HG03045 (cell line): ENCODE data around the gene RACK1.
A peak's percentile ranks its signal among the peaks of the same experiment; 100 is the strongest.

ENCODE experiments used
- ATAC-seq: cut with Tn5 transposase; IDR thresholded peaks from one replicate; pipeline ENCODE4 v1.9.1; 2021; ENCODE audit warnings: mild to moderate bottlenecking, moderate library complexity; ENCODE audit not compliant: unreplicated experiment

RACK1 gene

DNA sequence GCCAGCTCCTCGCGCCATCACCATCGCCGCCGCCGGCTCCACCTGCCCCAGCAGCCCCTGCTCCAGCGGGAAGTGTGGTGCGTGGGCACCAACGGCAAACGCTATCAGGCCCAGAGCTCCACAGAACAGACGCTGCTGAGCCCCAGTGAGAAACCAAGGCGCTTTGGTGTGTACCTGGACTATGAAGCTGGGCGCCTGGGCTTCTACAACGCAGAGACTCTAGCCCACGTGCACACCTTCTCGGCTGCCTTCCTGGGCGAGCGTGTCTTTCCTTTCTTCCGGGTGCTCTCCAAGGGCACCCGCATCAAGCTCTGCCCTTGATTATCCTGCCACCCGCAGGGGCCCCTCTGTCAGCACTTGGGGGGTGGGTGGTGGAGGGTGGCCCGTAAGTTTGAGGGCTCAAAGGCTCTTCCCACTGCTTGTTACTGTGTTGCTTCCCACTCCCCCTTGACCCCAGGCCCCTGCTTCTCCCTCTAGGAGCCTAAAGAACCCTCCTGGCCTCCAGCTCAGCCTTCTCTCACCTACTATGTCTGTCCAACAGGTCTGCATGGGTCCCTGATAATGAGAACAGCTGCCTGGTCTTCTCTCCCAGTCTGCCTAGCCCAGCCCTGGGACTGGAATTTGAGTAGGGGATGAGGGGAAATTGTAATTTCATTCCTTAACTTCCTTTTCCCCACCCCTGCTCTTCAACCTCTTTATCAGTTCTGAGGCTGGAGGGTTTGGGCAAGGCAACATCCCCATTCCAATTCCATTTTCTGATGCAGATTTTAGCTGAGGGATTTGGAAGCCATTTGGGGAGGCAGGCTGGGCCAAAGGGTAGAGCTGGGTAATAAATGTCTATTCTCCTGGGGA is 9.0 kb downstream of the RACK1 start:
- ATAC-seq: no peak

DNA sequence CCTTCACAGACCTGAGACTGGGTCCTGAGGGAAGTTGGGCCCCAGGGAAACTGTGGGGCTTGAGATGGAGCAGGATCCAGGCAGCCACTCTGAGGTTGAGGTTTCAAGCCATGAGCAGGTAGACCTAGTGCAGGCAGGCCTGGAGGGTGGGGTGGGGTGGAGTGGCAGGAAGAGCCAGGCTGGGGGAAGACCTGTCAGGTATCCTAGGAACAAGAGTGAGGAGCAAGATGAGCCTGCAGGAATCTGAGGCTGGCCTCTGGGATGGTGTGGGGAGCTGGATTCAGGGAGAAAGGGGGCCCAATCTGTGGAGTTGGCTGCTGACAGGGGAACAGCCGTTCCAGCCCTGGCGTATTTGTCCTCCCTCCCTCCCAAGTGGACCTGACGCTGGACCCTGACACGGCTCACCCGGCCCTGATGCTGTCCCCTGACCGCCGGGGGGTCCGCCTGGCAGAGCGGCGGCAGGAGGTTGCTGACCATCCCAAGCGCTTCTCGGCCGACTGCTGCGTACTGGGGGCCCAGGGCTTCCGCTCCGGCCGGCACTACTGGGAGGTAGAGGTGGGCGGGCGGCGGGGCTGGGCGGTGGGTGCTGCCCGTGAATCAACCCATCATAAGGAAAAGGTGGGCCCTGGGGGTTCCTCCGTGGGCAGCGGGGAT is 9.8 kb downstream of the RACK1 start:
- no peak for ATAC-seq

DNA sequence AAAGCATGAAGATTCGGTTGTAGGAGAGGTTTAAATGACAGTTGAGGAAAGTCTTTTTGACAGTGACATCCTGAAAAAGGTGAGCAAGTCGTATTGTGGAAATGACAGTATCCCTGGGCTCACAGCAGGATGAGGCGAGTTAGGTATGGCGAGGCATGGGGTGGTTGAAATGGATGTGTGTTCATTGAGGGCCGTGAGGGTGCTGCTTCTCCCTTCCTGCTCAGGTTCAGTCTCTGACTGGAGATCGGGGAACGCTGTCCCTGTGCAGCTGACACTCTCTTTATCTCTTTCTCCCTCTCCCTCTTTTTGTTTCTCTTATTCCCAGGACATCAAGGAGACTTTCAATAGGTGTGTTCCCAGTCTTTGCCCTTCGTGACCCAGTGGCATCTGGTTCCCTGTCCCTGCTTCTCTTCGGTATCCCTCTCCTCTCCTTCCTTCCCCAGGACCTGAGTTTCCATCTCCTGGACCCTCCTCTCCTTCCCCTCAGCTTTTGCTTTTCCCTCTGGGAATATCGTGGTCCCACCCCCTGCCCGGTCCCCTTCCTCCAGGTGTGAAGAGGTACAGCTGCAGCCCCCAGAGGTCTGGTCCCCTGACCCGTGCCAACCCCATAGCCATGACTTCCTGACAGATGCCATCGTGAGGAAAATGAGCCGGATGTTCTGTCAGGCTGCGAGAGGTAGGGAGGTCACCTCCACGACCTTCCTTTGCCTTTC is 10.5 kb downstream of the RACK1 start:
- ATAC-seq: no peak

DNA sequence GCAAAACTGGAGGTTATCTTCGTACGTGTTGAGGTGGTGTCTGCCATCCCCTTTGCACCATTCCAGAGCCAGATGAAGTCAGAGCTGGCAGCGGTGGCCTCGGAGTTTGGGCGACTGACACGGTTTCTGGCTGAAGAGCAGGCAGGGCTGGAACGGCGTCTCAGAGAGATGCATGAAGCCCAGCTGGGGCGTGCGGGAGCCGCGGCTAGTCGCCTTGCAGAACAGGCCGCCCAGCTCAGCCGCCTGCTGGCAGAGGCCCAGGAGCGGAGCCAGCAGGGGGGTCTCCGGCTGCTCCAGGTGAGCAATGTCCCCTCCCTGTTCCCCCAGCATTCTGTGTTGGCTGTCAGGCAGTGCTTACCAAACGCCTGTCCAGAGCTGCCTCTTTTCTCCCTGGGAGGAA is 11.1 kb downstream of the RACK1 start:
- ATAC-seq: no peak

DNA sequence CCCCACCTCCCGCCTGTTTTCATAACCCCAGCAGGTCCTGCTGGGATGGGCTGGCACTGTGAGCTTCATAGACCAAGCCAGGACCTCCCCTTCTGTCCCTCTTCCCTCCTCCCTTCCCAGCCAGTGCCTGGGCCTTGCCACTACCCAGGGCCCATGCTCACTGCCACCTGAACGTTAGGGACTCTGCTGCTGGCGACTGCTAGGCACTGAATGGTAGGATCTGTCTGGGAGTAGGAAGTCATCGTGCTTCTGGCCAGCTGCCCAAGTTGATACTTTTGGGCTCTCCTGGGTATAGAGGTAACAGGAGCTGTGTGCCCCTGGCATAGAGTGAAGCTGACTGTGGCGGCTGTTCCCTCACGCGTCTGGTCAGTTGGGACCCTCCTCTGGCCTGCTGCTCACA is 12.3 kb downstream of the RACK1 start:
- ATAC-seq: no peak

DNA sequence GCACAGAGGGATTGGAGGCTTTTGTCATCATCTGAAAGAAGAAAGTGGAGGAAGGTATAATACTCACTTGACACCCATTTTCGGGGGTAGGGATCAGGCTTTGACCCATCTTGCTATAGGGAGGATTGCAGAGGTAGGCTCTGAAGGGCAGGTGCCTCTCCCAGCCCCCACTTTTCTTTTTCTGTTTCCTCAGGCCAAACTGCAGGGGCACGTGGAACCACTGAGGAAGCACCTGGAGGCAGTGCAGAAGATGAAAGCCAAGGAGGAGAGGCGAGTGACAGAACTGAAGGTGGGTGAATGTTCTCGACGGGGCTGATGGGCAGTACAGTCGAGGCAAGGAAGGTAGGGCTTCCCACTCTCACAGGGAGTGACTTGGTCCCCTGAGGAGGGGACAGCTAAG is 13.2 kb downstream of the RACK1 start:
- ATAC-seq: no peak

DNA sequence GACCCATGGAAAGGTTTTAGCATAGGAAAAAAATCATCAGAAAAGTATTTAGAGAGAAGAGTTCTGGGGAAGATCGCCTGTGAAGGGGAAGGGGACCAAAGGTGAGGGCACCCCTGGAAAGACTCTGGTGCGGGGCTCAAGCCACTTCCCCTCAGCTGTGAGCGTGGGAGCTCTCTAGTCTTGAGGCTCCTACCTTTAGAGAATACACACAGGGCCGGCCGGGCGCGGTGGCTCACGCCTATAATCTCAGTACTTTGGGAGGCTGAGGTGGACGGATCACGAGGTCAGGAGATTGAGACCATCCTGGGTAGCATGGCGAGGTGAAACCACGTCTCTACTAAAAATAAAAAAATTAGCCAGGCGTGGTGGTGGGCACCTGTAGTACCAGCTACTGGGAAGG is 13.7 kb downstream of the RACK1 start:
- ATAC-seq: no peak

DNA sequence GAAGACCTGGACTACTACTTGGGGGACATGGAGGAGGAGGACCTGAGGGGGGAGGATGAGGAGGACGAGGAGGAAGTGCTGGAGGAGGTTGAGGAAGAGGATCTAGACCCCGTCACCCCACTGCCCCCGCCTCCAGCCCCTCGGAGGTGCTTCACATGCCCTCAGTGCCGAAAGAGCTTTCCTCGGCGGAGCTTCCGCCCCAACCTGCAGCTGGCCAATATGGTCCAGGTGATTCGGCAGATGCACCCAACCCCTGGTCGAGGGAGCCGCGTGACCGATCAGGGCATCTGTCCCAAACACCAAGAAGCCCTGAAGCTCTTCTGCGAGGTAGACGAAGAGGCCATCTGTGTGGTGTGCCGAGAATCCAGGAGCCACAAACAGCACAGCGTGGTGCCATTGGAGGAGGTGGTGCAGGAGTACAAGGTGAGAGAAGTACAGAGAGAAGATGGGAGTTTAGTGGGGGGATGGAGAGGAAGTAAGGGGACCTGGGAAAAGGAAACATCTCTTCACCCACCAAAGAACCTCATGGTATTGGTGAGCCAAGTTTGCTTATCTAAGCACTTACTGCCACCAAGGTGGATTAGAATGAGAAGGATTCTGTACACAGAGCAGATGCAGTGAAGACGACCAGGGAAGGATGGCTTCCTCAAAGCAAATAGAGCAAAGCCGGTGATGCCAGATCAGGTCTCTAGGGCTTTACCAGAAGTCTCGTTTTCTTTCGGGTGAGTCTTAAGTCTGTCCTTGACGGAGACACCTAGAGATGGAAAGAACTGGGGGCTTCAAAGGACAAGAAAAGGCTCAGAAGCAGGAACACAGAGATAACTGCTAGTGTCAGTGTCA is 19.1 kb downstream of the RACK1 start:
- no peak for ATAC-seq

DNA sequence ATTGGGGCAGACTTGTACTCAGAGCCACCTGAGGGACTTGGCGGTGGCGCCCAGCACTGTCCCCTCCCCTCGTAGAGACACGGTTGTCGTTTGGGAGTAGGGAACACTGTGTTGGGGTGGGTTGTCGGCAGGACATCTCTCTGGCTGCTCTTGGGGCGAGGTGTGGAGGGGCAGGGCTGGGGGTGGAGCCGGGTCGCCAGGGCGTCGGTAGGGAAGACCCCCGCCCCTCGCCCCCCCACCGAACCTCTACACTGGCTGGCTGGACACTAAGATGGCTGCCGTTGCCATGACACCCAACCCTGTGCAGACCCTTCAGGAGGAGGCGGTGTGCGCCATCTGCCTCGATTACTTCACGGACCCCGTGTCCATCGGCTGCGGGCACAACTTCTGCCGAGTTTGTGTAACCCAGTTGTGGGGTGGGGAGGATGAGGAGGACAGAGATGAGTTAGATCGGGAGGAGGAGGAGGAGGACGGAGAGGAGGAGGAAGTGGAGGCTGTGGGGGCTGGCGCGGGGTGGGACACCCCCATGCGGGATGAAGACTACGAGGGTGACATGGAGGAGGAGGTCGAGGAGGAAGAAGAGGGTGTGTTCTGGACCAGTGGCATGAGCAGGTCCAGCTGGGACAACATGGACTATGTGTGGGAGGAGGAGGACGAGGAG is 19.8 kb downstream of the RACK1 start:
- ATAC-seq: no peak

DNA sequence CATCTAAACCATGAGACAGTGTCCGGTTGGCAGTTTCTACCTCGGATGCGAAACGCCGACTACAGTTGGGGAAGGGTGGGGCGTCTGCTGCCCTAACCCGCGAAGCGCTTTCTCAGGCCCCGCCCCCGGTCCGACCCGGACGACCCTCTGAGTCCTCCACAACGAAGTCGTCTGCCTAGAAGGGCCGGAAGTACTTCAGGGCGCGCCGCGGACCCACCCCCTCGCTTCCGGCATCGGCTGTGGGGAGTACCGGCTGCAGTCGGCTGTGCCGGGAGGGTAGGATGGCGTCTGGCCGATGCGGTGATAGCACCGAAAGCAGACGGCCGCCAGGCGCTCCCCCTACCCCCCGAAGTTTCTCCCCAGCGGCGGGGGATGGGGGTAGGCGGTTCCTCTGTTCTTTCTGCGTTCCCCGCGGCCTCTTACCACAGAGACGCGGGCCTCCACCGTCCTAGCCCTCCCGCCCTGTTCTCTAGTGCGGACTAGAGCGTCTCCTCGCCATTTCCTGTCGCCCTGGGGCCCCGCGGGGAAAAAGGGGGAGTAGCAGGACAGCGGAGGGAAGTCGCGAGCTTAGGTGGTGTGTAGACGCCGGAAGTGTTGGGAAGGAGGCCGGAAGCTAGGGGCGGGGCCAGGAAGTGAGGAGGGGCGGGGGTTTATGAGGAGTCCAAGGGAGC is 20.5 kb downstream of the RACK1 start, which contains the start of gene TRIM41:
TRIM41 (plus strand) TSS at position 224 of the 671 bp plus-strand sequence. CDS start 719 bp downstream, outside the sequence.
- peak; percentile 67 for ATAC-seq

DNA sequence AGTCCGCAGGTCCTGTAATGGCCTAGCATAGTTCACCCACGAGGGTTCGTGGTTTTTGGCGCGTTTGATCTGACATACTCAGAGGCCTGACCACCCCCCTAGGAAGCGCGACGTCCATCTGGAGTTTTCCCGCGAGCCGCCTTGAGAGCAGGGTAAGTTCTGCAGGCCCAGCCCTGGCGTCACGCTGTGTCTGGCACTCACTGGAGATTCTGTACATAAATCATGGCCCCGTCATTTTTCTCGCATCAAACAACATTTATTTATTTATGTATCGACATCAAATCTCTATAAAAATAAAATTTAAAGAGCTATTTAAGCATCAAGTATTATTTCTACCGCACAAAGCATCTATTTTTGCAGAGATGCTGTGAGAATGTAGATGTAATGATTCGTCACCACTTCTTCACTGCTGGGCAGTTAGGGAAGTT is 21.1 kb downstream of the RACK1 start:
- ATAC-seq: no peak

DNA sequence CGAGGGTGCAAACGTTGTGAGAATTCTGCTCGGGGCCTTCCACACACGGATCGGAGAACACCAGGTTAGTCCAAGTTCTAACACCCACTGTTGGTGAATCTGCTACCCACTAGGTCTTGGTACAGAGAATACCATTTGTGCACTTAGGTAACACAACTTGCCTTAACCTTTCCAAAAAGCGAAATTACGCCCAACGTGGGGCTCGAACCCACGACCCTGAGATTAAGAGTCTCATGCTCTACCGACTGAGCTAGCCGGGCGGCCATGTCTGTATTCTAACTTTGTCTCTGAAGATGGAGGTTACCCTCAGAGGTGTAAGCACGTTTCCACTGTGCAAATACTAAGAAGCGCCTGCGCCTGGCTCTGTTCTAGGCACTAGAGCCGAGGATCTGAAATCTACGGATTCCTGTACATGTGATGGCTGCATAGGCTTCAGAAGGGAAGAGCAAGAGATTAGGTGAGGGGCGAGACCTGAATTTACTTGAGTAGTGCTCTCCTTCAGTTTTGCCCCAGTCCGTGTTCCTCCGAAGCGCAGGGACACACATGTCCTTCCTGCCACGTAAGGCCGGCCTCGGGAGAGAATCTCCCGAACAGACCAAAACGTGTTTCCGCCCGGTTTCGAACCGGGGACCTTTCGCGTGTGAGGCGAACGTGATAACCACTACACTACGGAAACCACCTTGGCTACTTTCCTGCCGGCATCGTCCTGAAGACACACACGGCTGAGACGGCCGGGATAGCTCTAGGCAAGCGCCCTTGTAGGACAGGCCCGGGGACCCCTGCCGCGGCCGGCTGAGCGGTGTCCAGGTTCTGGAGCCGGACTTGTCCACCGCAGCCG is 21.7 kb downstream of the RACK1 start:
- peak; percentile 30 for ATAC-seq

DNA sequence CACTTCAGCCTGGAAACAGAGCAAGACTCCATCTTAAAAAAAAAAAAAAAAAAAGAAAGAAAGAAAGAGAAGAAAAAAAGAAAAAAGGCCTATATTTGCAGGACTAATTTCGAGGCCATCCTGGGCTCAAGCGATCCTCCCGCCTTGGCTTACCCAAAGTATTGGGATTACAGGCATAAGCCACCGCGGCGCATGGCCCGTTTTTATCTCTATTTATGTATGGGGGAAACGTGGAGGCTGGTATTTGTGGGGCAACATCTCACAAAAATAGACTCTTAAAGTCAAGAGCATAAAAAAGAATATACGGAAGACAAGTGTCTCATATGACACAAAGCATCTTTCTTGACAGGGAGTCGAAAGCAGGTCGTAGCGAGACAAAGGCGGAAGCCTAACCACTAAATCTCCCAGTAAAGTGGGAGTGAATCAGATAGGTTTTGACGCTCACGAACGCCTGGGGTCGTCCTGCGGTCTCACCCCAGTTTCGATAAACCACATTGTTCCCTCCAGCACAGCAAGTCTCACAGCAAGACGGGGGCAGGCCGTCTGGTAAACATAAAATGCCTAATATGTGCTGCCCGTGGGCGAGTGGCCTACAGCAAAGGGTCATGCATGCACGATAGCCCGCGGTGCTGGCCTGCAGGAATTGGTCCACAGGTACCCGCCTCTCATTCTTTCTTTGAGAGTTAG is 22.5 kb downstream of the RACK1 start:
- no peak for ATAC-seq

DNA sequence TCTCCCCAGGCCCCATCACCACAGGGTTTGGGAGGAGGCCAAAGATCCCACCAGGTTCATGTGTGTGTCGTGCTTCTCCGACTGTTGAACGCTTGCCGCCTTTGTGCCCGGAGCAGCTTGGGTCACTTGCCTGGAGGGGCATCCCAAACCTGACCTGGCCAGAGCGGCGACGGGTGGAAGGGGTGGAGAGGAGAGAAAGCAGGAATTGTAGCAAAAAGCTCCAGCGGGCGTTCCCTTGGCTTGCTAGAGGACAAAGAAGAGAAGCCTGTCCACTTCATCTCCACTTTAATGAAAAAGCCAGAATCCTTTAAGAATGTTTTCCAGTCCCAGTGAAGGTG is 23.6 kb downstream of the RACK1 start:
- no peak for ATAC-seq

DNA sequence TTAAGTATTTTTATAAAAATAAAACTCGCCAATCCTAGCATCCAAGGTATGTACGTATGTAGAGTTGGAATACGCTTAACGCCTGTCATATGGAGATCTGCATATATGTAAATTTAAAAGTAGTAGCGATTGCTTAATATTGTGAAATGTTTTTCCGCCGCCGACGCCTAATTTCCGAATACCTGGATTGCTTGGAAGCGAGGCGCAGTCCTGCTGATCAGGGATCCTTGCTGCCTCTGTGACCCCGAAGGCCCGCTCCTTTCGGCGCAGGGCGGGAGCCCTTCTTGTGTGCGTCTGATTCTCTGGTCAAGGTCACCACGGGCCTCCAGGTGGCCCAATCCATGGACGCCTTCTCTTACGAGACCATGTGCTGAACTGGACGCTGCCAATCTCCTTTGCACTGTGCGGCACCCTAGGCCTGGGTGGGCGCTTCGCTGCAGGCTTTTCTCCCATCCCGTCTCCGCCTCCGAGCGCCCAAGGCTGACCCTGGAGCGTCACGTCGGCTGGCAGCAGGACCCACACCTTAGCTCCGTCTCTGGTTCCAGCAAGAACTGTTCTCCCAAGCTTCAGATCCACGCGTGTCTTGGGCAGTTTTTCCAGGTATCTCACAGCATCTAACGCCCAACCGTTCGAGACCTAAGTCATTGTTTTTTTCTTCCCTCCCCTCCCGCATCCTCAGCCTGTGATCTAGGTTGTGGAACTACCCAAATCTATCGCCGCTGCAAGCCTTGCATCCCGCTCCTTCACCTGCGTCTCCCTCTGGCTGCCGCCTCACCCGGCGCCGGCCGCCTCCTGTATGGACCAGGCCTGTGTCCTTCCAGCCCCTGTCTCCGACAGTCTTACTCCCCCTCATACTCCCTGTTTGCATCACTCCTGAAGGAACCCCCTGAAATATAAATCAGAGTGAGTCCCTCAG is 24.2 kb downstream of the RACK1 start:
- no peak for ATAC-seq

DNA sequence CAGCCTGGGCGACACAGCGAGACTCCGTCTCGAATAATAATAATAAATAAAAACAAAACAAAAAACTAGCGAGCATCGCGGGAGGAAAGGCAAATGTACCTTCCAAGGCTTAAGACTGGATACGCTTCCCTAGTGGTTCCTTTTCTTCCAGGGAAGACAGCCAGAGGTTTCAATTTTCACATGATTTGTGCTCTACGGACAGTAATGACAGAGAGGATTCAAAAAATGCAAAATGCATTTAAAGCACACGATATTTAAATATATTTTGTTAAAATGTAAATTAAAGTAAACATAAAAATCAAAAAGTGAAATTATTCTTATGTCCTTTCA is 24.9 kb downstream of the RACK1 start:
- ATAC-seq: no peak

DNA sequence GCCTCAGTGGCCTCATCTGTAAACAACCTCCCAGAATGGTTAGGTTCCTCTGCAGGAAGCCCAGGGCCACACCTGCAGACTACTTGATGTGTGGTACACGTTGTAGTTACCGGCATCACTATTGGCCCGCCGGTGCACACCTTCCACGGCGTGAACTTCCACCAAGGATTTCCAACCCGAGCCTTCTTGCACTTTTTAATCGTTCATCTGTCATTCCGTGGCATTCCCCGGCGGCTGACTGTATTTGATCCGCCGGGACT is 26.0 kb downstream of the RACK1 start:
- peak; percentile 11 for ATAC-seq
